ENCODE results near the gene TM4SF4.
"Not testable (repeated sequence)": the region's sequence is repeated elsewhere in the genome, so short reads cannot be mapped to it uniquely, and the experiment has no call there.

TM4SF4 gene

GRCh38 chr3:149474250-149474817 lies at the start of gene TM4SF4:
TSS of gene TM4SF4 (plus strand) at chr3:149474697. CDS start at chr3:149474878, 181 bp downstream.
- no peak for DNase-seq (ENCODE audit: low spot score)

- no peak for DNase-seq (ENCODE audit: low spot score)
Observed at GRCh38 chr3:149424918-149425317, 49.6 kb upstream of the TM4SF4 start.

GRCh38 chr3:149426325-149426724 lies 48.2 kb upstream of the TM4SF4 start:
- no peak for DNase-seq (ENCODE audit: low spot score)

GRCh38 chr3:149428087-149428486 lies 46.4 kb upstream of the TM4SF4 start:
- no peak for DNase-seq (ENCODE audit: low spot score)

- no peak for DNase-seq (ENCODE audit: low spot score)
Observed at GRCh38 chr3:149430216-149430615, 44.3 kb upstream of the TM4SF4 start.

GRCh38 chr3:149432149-149432548 lies 42.3 kb upstream of the TM4SF4 start:
- no peak for DNase-seq (ENCODE audit: low spot score)

GRCh38 chr3:149435996-149436885 lies 38.3 kb upstream of the TM4SF4 start:
- DNase-seq (ENCODE audit: low spot score), result no peak

- DNase-seq (ENCODE audit: low spot score), result no peak
Observed at GRCh38 chr3:149437286-149437685, 37.2 kb upstream of the TM4SF4 start.

- no peak for DNase-seq (ENCODE audit: low spot score)
Observed at GRCh38 chr3:149437710-149438109, 36.8 kb upstream of the TM4SF4 start.

GRCh38 chr3:149438981-149439380 lies 35.5 kb upstream of the TM4SF4 start:
- DNase-seq (ENCODE audit: low spot score), result no peak

- no peak for DNase-seq (ENCODE audit: low spot score)
Observed at GRCh38 chr3:149441642-149442041, 32.9 kb upstream of the TM4SF4 start.

GRCh38 chr3:149442043-149442442 lies 32.5 kb upstream of the TM4SF4 start:
- no peak for DNase-seq (ENCODE audit: low spot score)

- DNase-seq (ENCODE audit: low spot score), result no peak
Observed at GRCh38 chr3:149442851-149443544, 31.5 kb upstream of the TM4SF4 start.

GRCh38 chr3:149443545-149443912 lies 31.0 kb upstream of the TM4SF4 start:
- DNase-seq (ENCODE audit: low spot score), result no peak

- DNase-seq (ENCODE audit: low spot score), result not testable (repeated sequence)
Observed at GRCh38 chr3:149444867-149445266, 29.6 kb upstream of the TM4SF4 start.

GRCh38 chr3:149448331-149448831 lies 26.1 kb upstream of the TM4SF4 start:
- DNase-seq (ENCODE audit: low spot score), result no peak

- no peak for DNase-seq (ENCODE audit: low spot score)
Observed at GRCh38 chr3:149449182-149449581, 25.3 kb upstream of the TM4SF4 start.

GRCh38 chr3:149449799-149450198 lies 24.7 kb upstream of the TM4SF4 start:
- no peak for DNase-seq (ENCODE audit: low spot score)

- no peak for DNase-seq (ENCODE audit: low spot score)
Observed at GRCh38 chr3:149450281-149450680, 24.2 kb upstream of the TM4SF4 start.

GRCh38 chr3:149452036-149452435 lies 22.5 kb upstream of the TM4SF4 start:
- no peak for DNase-seq (ENCODE audit: low spot score)

GRCh38 chr3:149453140-149453805 lies 21.2 kb upstream of the TM4SF4 start:
- DNase-seq (ENCODE audit: low spot score), result no peak

- no peak for DNase-seq (ENCODE audit: low spot score)
Observed at GRCh38 chr3:149454746-149455145, 19.8 kb upstream of the TM4SF4 start.

Data from cerebellar cortex (tissue), 1 donor.